CD4-positive, alpha-beta T cell treated with Interleukin-21 for 1 hour (primary cell): Measurements from ENCODE around the gene RAB10.
"Not testable (repeated sequence)": the region's sequence is repeated elsewhere in the genome, so short reads cannot be mapped to it uniquely, and the experiment has no call there.

Source experiments
- DNase-seq: peaks from one replicate; pipeline ENCODE4 v3.0.0-alpha.2; 2020

RAB10 gene

GRCh38 chr2:26016706-26017045 lies 17.2 kb upstream of the RAB10 start:
- not testable (repeated sequence) for DNase-seq

GRCh38 chr2:26017464-26018183 lies 16.3 kb upstream of the RAB10 start:
- DNase-seq = no peak

- no peak for DNase-seq
Observed at GRCh38 chr2:26018184-26019055, 15.5 kb upstream of the RAB10 start.

GRCh38 chr2:26020231-26020640 lies 13.6 kb upstream of the RAB10 start:
- DNase-seq = no peak

- no peak for DNase-seq
Observed at GRCh38 chr2:26024260-26024659, 9.6 kb upstream of the RAB10 start.

- DNase-seq = no peak
Observed at GRCh38 chr2:26025509-26025908, 8.4 kb upstream of the RAB10 start.

- DNase-seq = not testable (repeated sequence)
Observed at GRCh38 chr2:26028083-26028482, 5.8 kb upstream of the RAB10 start.

GRCh38 chr2:26032586-26033269 lies 1.2 kb upstream of the RAB10 start:
- DNase-seq = not testable (repeated sequence)

- no peak for DNase-seq
Observed at GRCh38 chr2:26033270-26033817, 540 bp upstream of the RAB10 start.

- peak; percentile 34 for DNase-seq
Observed at GRCh38 chr2:26034637-26034992, 731 bp downstream of the RAB10 start.

- DNase-seq = peak; percentile 7
Observed at GRCh38 chr2:26035090-26035743, 1.3 kb downstream of the RAB10 start.

GRCh38 chr2:26039603-26040323 lies 5.9 kb downstream of the RAB10 start:
- DNase-seq = no peak

GRCh38 chr2:26043109-26043508 lies 9.2 kb downstream of the RAB10 start:
- DNase-seq = no peak

- DNase-seq = peak; percentile 25
Observed at GRCh38 chr2:26043862-26044696, 10.2 kb downstream of the RAB10 start.

- no peak for DNase-seq
Observed at GRCh38 chr2:26048791-26049190, 14.9 kb downstream of the RAB10 start.

- DNase-seq = no peak
Observed at GRCh38 chr2:26049641-26050040, 15.8 kb downstream of the RAB10 start.

GRCh38 chr2:26052740-26053139 lies 18.9 kb downstream of the RAB10 start:
- no peak for DNase-seq

- no peak for DNase-seq
Observed at GRCh38 chr2:26054598-26055348, 20.9 kb downstream of the RAB10 start.

- no peak for DNase-seq
Observed at GRCh38 chr2:26058390-26058789, 24.5 kb downstream of the RAB10 start.

GRCh38 chr2:26059542-26059941 lies 25.7 kb downstream of the RAB10 start:
- no peak for DNase-seq
